SKM-1 treated with dmso at 0.1 percent for 144 hours (cell line): ENCODE results near the gene PDIA6.
A peak's percentile ranks its signal among the peaks of the same experiment; 100 is the strongest.

ENCODE experiments used
- DNase-seq: peaks from one replicate; lab custom pipeline; 2025; ENCODE audit not compliant: unreplicated experiment; lab: John Stamatoyannopoulos, UW

PDIA6 gene, protein sequence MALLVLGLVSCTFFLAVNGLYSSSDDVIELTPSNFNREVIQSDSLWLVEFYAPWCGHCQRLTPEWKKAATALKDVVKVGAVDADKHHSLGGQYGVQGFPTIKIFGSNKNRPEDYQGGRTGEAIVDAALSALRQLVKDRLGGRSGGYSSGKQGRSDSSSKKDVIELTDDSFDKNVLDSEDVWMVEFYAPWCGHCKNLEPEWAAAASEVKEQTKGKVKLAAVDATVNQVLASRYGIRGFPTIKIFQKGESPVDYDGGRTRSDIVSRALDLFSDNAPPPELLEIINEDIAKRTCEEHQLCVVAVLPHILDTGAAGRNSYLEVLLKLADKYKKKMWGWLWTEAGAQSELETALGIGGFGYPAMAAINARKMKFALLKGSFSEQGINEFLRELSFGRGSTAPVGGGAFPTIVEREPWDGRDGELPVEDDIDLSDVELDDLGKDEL

DNA sequence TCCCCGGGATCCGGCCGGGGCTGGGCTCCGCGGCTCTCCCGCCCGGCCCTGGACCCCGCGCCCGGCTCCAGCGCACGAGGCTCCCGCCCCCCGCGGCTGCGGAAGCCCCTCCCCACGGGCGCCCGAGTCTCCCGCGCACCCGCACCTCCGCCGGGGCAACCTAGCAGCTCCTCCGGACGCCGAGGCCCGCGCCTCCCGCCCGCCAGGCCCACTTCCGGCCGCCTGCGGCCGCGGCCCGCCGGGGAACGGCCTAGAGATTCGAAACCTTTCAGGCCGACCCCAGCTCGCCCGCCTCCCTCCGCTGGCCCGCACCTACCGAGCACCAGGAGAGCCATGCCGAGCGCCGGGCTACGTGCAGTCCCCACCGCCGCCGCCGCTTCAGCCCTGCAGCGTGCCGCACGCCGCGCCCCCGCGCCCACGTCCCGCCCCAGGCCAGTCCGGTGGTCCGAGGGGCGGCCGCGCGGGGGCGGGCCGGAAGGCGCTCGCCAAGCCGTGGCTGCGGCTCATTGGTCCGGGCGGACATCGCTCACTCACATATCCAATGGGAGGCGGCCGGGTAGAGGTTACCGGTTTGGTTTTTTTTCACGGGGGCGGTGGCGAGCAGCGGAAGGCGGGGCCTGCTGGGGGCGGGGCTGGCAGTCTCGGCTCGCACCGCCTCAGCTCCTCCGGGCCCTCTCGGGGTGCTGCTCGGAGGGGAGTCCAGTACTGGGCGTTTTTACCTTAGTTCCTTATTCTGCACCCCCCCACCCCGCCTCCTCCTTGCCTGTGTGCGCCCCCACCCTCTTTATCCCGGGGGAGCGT lies at the start of gene PDIA6:
PDIA6 (minus strand) TSS at position 424 of the 801 bp plus-strand sequence; CDS start at position 335, 89 bp downstream.
- DNase-seq = peak; percentile 89

DNA sequence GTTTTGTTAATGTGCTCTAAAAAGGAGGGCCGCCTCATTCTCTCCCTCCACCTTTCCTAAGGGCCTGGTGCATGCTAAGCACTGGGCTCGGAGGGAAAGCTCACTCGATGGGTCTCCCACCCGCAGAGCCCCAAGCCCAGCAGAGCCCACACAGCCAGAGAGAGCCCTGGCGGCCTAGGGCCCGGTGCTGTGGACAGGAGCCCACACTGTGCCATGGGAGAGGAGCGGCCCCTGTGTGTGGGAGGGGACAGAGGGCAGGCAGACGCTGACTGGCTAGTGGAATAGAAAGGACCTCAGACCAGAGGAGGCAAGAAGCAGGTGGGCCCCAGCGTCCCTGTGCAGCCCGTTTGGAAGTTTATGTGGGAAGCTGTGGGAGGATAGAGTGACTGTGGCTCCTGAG lies 49.7 kb upstream of the PDIA6 start:
- DNase-seq = no peak

DNA sequence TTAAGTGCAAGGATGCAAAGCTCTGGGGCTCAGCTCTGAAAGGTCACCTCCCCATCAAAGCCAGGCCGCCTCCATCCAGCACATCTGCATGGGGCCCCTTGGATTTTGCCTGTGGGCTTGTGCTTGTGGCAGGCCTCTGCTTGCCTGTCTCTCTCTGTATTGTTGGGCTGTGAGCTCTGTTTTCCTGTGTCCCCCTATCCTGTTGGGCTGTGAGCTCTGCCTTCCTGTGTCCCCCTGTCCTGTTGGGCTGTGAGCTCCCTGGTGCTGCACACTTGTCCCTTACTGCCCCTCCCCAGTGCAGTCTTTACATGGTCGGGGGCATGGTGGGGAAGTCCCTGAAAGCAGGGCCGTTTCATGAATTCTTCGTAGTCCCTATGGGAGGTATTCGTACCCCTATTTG lies 49.2 kb upstream of the PDIA6 start:
- no peak for DNase-seq

DNA sequence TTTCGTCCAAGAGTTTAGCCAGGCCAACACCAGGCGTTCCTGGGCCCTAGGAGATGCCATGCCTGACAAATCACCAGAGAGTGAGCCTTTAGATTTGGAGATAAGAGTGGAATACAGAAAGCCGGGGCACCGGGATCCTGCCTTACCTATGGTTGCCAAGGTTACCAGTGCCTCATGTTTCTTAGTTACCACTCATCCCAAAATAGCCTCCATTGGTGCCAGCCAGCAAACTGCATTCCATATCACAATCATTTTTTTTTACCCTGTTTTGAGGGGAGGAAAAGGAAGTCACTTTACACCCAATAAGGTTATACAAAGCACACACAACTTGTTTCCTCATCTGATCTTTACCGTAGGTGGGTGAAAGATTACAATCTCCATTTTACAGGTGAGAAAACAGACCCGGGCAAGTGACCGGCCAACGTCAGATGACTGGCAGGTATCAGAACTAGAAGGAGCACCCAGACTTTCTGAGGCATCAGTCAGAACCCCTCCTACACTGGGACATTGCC lies 48.3 kb upstream of the PDIA6 start:
- no peak for DNase-seq

DNA sequence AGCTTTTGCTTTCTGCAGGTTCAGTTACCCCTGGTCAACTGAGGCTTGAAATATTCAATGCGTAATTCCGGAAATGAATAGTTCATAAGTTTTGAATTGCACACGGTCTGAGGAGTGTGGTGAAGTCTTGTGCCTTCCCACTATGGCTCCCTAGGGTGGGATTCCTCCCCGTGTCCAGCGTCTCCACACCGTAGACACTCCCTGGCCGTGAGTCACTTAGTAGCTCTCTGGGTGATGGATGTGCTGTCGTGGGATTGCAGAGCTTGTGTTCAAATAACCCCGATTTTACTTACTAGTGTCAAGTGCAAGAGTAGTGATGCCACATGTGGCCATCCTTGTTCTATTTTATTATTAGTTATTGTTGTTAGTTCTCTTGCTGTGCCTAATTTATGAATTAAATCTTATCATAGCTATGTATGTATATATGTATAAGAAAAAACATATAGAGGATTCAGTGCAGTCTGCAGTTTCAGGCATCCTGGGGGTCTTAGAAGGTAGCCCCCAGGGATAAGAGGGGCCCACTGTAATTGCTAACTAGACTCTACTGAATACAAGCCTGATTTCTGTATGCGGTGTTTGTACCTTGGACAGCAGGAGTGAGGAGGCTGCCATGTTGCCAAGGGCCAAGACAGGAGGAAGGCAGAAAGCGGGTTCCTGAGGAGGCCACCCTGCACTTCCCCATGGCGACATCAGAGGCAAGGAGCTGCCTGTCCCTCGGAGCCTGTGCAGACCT lies 47.7 kb upstream of the PDIA6 start:
- no peak for DNase-seq

DNA sequence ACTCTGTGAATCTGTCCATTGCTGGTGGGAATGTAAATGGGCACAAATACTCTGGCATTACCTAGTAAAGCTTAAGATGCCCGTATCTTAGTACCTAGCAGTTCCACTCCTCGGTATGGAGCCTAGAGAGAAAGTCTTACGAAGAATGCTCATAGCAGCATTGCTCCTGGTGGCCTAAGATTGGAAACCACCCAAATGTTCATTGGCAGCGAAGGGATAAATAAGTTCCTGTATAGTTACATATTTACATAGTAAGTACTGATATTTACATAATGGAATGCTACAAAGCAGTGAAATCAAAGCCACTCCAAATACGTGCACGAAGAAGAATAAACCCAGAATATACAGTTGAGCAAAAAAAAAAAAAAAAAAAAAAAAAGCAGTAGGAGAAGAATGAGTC lies 46.7 kb upstream of the PDIA6 start:
- DNase-seq = no peak

DNA sequence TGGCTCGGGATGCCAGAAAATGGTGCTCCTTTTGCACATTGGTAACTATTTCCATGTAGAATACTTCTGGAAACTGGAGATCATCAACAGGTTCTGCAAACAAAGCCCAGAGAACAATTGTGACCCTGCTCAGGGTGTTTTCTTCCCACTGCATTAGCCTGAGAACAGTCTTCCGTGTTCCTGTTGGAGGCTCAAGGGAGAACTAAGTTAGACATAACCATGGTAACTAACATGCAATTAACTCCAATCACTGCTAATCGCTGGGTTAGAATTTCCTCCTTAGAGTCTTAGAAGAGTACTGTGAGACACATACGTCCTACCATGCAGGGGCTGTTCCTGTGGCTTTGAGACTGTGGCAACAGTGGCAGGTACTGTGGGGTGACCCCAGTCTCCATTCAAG lies 36.0 kb upstream of the PDIA6 start:
- DNase-seq = no peak

DNA sequence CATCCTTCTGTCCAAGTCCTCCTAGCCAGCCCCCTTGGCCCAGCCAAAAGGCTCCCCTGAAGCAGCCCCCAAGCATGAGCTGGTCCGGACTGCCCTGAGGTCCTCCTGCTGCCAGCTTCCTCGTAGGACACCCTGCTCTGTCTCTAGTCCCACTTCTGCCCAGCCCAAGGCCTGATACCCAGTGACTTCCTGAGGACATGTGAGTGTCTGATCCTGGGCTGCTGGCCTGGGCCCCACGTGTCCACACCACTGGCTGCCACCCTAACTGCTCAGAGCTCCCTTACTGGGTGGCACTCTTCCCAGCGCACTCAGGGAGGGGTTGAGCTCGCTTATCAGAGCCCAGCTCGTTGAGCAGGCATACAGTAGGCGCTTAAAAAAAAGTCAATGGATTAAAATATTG lies 34.4 kb upstream of the PDIA6 start:
- DNase-seq = no peak

DNA sequence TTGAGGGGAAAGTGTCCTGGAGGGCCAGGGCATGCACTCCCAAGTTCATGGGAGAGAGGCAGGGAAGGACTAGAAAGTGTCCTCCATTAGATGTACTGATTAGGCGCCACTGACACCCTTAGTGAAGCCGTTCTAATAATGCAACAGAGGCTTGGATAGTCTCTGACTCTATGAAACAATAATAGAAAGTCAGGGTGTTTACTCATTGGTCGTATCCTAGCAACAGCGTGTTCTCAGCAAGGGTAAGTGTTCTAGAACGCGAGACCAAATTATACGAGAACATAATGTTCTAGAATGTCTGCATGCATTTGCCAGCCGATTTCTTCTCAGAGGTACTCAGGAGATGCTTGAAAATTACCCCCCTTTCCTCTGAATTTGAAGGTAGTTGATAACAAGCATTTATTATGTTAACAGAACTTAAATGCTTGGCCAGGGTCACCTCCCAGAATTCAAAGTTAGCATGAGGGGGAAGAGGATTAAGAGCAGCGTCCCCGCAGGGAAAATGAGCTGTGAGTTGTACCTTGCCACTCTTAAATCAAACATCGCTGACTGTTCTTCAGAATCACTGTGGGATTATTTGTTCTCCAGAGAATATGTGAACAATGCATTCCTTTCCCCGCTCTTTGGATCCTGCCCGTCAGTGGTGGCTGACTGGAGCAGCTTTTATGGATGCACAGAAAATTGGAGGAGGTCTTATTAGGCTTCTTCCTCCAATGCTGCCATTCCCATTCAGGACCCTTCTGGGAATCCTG lies 33.7 kb upstream of the PDIA6 start:
- DNase-seq = no peak

DNA sequence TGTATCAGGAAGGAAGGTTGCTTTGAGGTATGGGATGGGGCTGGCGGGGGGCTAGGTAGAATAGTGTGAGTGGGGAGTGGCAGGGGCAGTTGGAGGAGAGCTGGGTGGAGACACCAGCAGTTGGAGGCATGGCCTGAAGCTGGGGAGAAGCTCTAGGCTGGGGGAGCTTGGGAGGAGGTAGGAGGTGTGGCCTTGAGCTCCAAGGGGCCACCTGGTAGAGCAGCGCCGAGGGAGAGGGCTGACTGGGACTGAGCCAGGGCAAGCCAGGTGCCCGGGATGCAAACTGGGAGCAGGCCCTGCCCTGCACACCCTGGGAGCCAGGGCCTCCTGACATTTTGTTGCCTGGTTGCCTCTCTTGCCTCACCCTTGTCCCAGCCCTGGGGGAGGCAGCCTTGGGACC lies 33.1 kb upstream of the PDIA6 start:
- no peak for DNase-seq

DNA sequence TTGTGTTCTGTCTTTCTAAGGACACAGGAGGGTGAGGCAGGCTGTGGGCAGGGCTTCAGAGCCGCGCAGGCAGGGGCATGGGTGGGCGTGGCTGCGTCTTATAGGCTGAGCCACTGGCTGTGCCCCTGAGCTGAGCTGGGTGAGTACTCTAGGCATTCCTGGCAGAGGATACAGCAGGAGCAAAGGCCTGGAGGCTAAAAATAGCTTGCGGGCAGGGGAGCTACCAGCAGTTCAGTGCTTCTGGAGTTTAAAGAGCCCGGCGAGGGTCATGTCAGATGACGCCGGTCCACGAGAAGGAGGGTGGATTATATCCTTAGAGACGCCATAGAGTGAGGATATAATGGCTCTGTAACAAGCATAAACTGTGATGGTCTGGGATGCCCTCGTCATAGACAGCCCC lies 31.5 kb upstream of the PDIA6 start:
- DNase-seq = no peak

DNA sequence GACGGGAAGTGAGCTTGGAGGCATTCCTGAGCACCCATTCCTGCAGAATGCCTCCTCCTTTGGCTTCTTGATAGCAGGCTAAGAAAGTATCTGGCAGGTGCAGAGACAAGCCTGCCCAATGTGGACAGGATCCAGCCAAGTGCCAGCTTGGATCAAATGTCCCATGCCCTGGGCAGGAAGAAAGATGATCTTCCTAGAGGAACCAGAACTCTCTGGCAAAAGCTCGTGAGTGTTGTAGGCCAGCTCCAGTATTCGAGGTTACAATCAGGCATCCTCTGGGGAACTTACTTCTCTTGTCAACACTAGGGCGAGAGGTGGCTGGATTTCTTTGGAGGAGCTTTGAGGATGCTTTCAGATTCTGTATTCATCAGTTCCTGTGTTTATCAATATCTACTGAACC lies 29.9 kb upstream of the PDIA6 start:
- no peak for DNase-seq

DNA sequence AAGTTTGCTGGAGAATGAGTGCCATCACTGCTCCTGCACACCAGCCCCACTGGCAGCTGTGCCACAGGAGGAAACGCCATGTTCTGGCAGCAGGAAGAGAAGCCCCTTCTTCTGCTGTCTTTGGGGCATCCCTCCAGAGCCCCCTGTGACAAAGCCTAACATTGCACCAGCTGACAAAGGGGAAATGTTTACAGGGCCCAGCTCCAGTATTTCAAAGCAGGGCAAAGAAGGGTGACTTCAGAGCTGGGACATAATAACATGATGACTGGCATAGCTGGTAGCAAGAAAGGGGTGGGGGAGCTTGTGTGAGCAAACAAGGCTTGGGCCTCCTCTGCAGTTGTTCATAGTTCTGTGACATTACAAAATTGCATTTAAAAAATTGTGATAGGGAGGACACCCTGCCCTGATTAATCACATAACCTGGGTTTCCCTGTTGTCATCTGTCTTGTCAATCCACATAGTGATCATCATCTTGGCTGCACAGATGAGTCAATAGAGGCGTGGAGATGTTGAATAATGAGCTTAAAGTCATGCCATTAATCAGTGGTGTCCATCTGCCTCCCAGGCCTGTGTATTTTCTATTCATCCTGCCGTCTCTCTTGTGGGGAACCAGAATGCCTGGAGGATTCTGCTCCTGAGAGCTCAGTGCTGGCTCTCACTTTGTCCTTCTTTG lies 29.1 kb upstream of the PDIA6 start:
- no peak for DNase-seq

DNA sequence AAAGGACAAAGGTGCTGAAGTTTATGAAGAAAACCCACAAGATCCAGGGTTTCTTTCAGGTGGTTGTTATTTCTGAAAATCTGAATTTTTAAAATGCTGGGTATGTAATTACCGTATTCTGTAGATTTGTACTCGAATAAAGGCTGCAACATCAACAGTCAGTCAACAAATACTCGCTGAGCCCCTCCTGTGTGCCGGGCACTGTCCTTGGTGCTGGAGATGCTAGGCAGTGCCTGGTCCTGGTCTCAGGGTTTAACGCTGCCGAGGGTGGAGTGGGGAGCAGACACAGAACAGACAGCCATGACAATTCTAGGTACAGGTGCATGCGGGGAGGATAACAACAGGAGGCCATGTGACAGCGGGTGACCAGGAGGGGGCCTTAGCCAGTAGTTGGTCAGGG lies 27.2 kb upstream of the PDIA6 start:
- DNase-seq = no peak

DNA sequence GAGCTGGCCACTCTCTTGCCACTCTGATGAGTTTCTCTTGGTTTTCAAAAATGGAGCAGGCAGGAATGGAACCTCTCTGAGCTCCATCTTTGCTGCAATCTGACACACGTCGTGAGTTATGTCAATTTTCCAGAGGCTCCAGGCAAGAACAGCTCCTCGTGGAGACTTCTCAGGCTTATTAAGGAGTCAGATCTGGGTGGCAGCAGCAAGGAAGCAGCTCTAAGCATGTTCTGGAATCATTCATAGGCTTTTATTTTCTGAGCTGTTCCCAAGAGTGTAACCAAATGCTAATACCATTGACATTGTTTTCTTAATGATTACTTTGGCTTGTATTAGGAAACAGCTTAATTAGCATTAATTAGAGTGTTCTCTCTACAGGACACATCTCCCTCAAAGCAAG lies 26.1 kb upstream of the PDIA6 start:
- DNase-seq = no peak

DNA sequence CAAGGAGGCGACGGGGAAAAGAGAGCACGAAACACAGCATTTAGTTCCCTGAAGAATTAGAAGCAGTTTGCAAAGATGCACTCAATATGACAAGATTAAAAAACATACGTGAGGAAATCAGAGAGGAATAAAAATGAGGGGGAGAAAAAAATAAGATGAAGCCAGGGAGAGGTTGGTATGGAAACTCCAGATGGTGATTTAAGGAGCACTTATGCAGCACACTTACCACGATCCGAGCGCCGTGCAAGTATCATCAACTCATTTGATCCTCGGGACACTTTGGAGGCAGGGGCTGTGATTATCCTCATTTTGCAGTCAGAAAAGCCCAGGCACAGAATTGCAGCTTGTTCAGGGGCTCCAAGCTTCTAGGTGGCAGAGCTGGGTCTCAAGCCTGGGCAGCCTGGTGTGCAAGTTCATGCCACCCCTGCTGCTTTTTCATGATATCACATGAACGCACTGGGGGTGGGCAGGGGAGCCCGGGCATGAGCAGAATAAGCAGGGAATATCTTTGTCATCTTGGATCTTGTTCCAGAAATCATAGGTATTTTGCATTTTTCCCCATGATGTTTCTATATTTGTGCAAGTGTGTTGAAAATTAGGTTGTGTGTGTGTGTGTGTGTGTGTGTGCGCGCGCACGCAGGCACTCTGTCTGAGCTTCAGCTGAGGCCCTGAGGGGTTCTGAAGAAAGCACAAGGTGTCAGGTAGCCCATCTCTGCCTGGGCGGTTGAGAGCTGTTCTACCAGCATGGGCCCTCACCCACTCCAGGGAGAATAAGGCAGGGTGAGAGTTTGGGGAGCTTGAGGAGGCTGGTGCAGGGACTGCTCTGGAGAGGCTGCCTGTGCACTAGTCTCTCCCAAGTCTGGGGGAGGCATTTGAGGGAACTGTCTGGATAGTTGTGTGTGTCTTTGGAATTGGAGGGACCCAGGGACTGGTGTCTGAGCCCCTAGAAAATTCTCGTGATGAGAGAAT lies 25.0 kb upstream of the PDIA6 start:
- no peak for DNase-seq

DNA sequence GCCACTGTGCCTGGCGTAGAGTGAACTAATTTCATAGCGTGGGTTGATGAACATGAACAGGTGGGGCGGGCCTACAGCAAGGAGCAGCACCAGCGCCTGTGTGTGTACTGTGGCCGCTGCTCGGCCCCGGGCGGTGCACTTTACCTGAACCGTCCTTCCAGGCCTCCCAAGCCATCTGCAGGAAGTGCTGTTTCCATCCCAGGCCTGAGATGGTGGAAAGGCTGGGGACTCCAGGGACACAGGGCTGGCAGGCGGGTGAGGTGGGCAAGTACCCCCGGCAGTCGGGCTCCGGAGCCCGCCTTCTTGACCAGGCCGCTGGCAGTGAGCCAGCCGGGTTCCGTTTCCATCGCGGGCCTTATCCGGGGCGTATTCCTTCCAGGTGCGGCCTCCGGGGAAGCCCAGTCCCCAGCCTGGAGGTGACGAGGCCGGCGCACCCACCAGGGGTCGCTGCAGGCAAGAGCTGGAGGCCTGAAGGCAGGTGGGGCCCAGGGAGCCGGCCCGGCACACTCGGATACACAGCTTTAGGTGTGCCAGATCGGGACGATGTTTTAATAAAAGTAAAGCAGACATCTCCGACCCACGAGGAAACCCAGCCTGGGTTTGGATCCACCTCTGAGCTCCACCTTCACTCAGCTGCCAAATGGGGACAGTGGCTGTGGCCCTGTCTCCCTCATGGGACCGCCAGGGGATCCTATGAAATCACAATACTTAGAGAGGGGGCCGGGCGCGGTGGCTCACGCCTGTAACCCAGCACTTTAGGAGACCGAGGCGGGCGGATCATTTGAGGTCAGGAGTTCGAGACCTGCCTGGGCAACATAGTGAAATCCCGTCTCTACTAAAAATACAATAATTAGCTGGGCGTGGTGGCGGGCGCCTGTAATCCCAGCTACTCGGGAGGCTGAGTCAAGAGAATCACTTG lies 22.7 kb upstream of the PDIA6 start:
- peak; percentile 24 for DNase-seq

DNA sequence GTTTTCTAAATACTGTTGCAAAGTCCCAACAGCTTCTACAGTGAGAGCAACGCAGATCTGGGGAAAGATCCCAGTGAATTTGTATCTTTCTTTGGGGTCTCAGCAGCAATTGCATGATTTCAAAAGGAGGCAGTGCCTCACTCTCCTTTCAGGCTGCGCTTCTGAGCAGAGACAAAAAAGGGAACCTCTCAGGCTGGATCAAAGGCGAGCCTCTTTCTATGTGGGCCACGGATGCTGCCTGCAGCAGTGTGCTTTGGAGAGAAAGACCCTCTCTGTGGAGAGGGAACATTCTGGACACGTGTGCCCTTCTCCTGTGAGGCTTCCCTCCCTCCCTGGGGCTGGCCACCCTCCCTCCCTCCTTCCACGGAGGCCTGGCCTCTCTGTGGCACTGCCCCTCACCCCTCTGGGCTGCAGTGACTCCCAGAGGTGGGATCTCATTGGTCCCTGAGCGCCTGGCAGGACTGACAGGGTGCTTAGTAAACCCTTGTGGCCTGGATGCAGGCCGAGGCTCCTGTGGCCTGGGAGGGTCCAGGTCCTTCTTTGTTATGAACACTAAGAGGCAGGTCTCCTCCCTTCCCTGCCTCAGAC lies 21.6 kb upstream of the PDIA6 start:
- no peak for DNase-seq
